AML-193 (cell line): ENCODE results near the gene PLEKHM3.
"Not testable (repeated sequence)": the region's sequence is repeated elsewhere in the genome, so short reads cannot be mapped to it uniquely, and the experiment has no call there.

ENCODE experiments used
- DNase-seq, 2 experiments: peaks; one replicate each; lab custom pipeline; 2025; lab: John Stamatoyannopoulos, UW

PLEKHM3 gene

DNA sequence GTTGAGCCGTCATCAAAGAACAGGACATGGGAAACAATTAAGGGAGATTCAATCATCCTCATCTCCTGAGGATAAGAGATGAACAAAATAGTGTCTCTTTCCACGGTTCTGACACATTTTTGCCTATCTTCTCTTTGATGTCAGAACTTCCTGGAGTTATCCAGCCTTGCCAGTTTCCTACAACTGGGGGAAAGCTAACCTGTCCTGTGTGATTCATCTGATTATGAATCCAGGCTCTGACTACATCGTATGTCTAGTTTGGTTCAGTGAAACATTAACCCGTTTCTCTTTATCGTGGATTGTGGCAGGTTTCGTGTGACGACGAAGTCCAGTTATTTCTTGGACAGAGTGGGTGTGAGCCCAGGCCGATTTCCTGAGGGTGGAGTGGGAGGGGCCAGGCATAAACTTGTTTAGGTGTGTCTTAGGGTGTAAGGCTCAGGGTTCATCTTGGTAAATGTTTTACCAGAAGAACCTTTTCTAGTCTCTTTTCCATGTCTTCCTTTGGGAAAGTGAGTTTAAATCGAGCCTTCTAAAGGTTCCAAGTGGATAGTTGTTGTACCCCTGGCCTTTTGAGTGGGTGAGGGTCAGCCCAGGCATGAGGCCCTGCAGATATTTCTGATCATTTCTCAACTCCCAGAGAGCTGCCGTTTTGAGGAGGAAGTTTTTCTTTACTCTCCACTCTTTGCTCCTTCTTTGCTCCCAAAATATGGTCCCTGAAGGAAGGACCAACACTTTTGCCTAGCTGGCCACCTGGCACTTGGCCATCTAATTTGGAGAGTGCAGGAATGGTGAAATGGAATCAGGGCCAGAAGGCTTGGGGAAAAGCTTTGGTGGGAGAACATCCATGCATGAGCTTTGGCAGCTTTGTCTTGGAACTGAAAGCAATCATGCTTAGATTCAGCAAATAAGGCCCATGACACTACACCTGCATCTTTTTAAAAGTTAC lies 205.2 kb downstream of the PLEKHM3 start:
- no peak for DNase-seq

GRCh38 chr2:207819021-207819797 lies 206.1 kb downstream of the PLEKHM3 start:
- no peak for DNase-seq

DNA sequence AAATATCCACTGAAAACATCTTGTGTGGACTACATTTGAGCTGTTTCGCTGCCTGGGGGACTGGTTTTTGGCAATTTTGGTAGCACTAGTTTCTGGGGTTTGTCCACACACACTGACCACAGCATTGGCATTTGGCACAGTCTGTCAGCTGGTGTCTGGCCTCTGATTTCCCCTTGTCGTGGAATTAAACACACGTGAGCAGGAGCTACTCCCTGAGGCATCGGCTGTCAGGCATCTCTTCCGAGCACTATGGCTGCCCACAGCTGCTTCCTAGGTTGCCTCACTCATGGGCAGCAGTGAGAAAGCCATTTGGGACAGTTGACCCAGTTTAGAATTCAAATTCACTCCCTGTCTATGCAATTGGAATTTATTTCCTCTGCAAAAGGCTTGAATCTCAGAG lies 208.8 kb downstream of the PLEKHM3 start:
- no peak for DNase-seq

DNA sequence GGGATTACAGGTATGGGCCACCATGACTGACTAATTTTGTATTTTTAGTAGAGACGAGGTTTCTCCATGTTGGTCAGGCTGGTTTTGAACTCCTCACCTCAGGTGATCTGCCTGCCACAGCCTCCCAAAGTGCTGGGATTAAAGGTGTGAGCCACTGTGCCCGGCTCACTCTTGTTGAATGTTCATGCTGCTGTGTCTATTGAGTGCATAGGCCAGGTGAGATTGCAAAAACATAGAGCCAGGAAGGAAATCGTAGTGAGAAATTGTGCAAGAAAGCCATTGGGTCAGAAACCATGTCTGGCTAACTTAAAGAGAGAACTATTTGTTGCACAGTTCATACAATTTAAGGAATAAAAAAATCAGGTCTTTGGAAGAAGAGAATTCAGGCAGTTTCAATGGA lies 210.1 kb downstream of the PLEKHM3 start:
- DNase-seq: peak; percentile 63 to 64

GRCh38 chr2:207813942-207814341 lies 211.4 kb downstream of the PLEKHM3 start:
- peak; percentile 3 to 15 for DNase-seq

DNA sequence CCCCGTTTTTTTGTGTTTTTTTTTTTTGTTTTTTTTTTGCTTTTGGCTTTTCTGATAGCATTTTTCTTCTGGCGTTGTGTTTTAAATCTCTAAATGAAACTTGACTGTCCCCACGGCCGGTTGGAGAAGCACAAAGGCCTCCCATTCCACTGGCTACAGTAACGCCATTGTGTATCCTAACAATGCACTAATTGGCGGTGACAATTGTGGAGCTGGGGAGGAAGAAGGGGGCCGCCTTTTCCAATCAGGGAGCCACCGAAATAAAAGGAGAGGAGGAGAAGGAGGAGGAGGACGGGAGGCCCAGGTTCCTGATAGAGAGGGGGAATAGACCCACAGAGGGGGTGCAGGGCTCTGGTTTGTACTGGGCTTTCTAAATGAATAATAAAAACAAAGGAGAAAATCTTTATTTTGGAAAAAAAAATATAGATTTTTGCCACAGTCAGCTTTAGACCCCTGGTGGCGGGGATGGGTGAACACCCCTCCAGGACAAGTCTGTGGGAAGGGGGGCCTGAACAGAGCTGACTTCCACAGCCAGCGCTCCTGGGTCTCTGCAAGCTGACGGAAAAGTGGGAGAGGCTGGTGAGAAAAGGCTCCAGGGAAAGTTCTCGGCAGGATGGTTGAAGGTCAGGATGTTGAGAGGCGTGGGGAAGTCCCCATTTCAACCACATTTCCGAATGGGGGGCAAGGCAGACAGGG lies 212.0 kb downstream of the PLEKHM3 start:
- no peak for DNase-seq

- DNase-seq: no peak
Measured at GRCh38 chr2:207812726-207813080, 212.6 kb downstream of the PLEKHM3 start.

- no peak for DNase-seq
Measured at GRCh38 chr2:207812058-207812725, 213.1 kb downstream of the PLEKHM3 start.

DNA sequence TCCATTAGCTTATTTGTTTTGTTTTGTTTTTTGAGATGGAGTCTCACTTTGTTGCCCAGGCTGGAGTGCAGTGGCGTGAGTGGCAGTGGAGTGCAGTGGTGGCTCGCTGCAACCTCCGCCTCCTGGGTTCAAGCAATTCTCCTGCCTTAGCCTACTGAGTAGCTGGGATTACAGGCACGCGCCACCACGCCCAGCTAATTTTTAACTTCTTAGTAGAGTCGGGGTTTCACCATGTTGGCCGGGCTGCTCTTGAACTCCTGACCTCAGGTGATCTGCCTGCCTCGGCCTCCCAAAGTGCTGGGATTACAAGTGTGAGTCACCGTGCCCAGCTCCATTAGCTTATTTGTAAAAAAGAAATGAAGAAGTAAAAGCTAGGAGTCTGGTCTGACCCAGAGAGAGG lies 213.7 kb downstream of the PLEKHM3 start:
- DNase-seq: not testable (repeated sequence)

- DNase-seq: no peak
Measured at GRCh38 chr2:207810200-207810788, 215.0 kb downstream of the PLEKHM3 start.

GRCh38 chr2:207808119-207808518 lies 217.2 kb downstream of the PLEKHM3 start:
- no peak for DNase-seq

- no peak for DNase-seq
Measured at GRCh38 chr2:207807516-207807915, 217.8 kb downstream of the PLEKHM3 start.

- no peak for DNase-seq
Measured at GRCh38 chr2:207805566-207806226, 219.6 kb downstream of the PLEKHM3 start.

- DNase-seq: no peak
Measured at GRCh38 chr2:207802650-207803049, 222.7 kb downstream of the PLEKHM3 start.

DNA sequence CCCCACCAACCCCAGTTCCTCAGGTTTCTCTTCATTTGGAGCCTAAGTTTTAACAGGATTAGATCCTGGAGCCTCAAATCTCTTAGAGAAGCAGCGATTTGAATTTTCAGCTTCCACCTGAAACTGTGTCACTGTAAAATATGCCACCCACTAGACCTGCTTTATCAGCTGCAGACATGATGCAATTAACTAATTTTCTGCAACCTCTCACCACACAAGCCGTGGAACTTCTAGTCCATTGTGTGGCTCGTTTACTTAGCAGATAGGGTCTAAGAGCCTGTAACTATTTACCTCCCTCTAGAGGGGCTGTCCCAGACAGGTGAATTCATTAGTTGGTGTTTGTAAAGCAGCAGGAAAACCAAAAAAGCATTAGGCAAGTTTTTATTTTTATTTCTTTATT lies 224.1 kb downstream of the PLEKHM3 start:
- DNase-seq: peak in 1 of 2 experiments; percentile 24

DNA sequence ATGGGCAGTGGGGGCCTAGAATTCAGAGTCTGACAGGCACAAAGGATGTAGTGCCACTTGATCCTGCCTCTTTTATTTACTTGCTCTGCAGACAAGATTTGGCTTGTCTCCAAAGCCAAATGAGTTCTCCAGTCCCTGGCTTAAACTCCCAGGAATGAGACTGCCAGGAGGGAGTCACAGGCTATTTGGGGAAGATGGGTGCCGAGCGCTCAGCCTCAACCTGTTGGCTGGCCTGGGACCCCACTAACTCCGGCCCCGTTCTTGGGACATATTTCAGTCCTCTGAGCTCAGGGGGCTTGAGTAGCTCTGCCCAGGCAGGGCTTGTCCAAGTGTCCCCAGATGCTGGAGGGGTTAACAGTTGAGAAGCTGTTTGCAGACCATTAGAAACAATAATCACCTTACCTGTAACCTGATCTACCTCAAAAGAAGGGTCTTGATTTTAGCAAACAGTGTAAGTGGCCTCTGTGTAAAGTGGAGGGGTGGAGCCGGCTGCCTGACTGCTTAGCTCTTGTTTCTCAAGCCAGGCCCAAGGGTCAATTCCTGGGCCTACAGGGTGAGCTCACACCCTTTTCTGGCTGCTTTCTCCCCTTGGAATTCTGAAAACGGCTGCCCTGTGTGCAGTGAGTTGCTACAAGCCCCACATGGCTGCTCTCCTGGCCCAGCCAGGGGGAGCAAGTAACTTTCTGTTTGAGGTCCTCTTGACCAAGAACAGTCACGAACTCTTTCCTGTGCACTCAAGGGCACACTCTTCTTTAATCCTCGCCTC lies 228.6 kb downstream of the PLEKHM3 start:
- no peak for DNase-seq

DNA sequence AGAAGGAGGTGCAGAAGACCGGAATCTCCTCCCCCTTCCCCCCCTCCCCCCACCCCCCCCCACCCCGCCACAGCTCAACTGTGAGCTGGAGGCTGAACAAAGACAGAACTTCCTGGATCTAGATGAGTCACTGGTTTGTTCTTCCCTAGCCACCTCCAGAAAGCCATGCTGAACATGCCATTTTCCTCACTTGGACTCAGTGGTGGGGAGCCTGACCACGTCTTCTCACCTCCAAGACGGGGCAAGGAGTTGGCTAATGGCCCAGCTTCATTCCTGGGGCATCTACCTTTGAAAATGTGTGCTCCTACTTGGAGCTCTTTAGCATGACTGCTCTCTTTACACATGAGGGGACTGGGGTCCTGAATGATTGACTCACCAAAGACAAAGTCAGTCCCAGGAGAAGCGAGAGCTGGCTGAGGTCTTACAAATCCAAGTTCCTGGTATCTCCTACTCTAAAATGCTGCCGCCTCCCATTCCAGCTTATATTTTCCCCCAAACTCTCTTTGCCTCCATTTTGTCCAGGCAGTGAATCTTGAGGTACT lies 233.0 kb downstream of the PLEKHM3 start:
- peak; percentile 60 to 70 for DNase-seq

GRCh38 chr2:207791579-207792243 lies 233.6 kb downstream of the PLEKHM3 start:
- peak; percentile 60 to 70 for DNase-seq

DNA sequence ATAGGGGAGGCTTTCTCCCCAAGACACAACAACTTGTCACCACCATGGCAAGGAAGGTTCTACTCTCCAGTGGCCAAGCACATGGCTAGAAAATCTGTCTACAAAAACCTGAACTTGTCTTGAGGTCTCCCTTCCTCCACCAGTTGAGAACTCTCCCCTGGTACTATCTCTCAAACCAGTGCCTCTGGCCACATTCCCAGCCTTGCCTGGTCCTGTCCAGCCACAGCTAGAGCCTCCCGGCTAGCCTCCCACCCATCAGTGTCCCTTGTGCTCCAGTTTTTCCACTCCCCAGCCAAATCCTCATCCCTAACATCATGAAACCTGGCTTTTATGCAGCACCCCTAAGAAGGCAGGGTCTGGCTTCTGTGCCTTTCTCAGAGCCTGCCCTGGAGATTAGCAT lies 234.4 kb downstream of the PLEKHM3 start:
- no peak for DNase-seq
